GM18502 (cell line): ENCODE data around the gene SYNM.

Experiments
- ATAC-seq: cut with Tn5 transposase; IDR thresholded peaks from one replicate; pipeline ENCODE4 v1.9.1; 2021; ENCODE audit warnings: mild to moderate bottlenecking; ENCODE audit not compliant: unreplicated experiment, poor library complexity

The SYNM gene

GRCh38 chr15:99163271-99164062 lies 58.6 kb downstream of the SYNM start:
- ATAC-seq = no peak

- ATAC-seq = no peak
Observed at GRCh38 chr15:99164119-99164518, 59.2 kb downstream of the SYNM start.

DNA sequence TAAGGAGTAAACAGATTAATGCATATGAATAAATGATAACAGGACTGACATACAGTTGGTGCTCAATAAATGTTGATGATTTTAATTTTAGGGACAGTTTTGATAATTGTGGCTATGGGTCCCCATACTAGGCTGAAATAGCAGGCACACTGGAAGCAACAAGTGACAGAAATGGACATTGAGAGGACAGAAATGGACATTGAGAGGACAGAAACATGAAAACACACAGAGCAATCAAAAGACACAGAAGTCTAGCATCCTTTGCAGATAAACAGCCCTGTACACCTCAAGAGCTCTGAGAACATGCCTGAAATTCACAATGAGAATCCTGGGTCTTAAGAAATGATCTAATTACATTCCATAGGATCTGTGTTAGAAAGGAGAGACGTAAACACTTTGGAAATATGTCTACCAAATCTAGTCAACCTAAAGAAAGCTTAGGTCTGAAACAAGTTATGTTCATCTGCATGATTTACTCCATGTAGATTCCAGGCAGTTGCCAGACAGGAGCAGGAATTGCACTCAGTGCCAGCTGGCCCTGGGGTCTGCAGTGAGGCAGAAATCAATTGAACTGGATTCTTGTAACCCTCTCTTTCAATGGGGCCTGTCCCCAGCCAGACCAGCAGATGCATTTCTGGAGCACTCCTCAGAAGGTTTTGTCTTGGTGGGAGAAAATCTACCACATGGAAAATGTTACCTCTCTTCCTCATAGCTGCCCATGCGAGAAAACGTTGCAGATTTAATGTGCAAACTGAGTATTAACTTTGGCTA lies 60.3 kb downstream of the SYNM start:
- ATAC-seq = no peak

GRCh38 chr15:99165956-99166689 lies 61.2 kb downstream of the SYNM start:
- no peak for ATAC-seq

DNA sequence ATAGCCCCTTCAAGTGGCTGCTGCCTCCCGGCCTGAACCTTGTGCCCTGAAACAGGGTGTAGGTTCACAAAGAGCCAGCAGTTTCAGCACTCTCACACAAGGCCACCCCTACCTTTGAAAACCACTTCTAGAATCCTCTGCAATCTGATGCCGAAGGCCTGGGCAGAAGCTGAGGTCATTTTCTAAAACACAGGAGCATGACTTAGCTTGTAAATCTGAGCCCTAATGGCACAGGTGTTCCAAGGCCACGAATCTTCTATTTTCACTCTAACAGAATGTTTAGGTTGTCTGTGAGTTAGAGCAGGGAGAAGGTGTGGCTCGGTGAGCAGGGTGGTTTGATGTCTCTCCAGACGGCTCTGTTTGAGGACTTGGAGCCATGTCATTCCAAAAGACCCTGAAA lies 62.3 kb downstream of the SYNM start:
- peak; percentile 9 for ATAC-seq

GRCh38 chr15:99167640-99168039 lies 62.8 kb downstream of the SYNM start:
- ATAC-seq = peak; percentile 61

DNA sequence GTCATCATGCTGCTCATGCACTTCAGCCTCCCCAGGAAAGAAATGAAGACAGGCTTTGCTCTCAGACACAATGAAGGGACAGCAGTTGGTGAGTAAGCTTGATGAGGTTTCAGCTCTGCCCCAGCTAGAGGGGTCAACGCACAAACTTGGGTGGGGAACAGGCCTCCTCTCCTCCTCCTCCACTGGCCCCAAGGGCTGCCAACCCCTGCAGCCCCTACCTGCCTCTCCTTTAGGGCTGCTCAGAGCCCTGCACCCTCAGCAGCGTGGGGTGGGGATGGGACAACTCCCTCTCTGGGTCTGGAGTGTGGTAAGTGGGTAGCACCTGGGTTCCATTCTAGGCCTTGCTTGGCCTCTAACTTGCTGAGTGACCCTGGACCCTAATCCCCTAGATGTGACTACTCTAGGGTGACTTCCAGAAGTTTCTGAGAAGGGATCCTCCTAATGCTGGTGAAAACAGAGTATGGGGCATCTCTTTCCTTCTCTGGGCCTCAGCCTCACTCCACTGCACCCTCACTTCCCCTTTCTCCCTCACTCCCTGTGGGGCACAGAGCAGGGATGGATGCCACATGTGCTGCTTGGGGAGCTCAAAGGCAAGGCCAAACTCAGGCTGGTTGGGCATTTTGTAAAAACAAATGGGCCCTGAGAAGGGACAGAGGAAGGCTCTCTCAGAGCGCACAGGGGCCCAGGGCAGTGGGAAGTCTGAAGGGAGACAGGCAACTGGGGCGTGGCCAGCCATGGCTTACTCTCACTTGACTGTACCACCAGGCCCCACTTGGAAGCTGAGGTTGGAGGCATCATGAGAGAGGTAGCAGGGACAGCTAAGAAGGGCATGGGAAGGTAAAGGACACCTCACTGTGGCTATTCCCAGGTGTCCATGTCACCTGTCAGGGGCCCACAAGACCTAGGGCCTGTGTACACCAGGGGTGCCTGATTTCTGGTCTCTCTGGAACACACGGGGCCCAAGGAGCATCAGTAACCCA lies 64.0 kb downstream of the SYNM start:
- peak; percentile 53 for ATAC-seq

DNA sequence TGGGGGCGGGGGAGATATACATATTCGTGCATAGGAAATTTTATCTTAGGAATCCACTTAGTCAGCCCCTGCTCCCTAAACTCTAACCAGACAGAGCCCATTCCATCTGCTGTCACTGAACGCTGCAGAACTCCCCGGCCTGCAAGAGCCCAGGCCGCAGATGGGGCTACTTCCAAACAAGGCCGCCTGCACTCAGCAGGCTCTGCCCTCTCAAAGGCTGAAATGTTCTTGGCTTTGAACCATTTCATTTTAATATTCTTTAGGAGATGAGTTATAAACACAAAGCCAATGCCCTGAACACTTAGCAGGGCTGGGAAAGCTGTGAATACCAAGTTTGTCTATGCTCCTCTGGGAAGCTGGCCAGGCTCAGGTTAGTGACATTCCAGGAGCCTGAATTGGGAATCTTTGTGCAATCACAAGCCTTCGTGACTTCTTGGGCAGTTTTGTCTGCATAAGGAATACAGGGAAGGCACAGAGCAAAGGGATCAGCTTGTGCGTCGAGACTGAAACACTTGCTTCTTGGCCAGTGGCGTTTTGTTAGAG lies 65.0 kb downstream of the SYNM start:
- ATAC-seq = no peak

DNA sequence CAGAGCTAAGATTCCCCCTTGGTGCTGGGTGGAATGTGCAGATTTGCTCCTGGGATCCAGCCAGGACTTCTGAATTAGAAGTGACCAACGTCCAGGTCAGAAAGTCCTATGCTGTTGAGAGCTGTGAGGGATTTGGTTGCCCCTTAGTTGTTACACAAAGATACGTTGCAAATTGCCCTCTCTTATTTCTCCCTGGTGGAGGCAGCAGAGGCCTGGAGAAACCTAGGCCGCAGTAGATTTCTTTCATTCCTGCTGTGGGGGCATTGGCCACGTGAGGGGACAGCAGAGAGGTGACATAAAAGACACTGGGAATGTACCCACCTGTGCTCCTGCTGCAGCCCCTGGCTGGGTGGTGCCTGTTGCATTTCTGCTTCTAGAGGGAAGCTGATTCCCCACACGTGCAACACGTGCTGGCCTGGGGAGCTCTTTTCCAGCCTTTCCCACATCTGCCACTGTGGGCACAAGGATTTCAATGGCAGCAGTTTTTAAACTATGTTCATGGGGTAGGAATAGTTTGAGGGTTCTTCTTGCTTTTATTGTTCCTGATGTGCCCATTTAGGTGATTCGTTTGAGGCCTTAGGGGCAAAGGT lies 65.7 kb downstream of the SYNM start:
- ATAC-seq = no peak

DNA sequence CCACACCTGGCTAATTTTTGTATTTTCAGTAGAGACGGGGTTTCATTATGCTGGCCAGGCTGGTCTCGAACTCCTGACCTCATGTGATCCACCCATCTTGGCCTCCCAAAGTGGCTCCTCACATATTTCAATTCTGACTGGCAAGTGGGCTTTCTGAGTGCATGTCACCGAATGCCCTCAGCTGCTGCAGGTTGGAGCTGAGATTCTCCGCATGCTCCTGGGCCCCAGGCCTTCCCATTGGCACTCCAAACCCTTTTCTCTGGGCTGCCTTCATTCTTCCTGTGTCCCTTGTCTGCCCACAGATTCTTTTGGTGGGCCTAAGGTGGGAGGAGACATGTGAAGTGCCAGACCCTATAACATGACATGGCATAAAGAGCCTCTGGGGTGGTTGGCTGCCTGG lies 67.3 kb downstream of the SYNM start:
- no peak for ATAC-seq

DNA sequence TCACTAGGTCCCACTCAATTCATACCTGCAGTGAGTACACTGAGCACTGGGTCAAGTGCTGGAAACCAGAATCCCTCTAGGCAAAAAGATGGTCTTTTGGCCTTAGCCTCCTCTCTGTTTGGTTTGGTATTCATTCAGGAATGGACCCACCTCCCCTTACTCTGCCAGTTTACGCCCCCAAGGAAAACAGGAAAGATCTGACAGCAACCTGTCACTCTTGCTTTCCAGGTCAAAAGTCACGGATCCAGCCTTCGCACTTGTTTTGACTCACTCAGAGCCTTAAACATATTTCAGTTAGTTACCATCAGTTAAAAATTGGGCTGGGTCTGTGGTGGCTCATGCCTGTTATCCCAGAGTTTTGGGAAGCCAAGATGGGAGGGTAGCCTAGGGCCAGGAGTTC lies 68.1 kb downstream of the SYNM start:
- ATAC-seq = no peak

DNA sequence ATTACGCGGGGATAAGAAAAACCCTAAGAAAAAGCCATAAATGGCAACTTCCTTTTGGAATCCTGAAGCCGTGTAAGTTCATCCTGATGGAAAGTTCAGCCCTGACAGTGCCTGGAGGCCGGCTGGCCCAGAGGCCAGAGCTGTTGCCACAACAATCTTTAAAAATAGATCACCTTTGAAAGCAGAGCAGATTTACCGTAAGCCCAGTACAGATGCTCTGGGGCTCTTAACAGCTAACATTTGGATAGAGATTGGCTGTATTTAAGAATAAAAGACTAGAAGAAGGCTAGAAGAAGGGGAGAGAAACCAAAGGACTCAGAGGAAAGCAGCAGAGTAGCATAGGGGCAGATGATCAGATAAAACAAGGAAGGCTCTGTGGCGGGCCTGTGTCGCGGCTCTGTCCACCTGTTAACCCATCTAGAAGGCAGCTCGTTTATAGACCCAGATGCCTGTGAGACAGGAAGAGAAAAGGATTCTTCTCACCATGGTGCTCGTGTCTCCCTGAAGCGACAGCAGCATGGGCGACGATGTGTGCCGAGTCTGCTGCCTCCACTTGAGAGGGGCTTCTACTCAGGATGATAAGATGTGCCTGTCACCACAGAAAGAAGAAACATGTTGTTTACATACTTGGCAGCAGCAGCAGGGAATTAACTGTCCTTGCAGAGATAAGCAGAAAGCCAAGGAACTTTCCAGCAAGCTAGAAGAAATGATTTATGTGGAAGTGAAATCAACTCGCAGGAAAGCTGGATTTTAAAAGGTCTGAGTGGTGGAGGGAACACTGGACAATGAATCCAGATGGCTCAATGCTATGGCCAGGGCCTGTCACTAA lies 69.9 kb downstream of the SYNM start:
- no peak for ATAC-seq

DNA sequence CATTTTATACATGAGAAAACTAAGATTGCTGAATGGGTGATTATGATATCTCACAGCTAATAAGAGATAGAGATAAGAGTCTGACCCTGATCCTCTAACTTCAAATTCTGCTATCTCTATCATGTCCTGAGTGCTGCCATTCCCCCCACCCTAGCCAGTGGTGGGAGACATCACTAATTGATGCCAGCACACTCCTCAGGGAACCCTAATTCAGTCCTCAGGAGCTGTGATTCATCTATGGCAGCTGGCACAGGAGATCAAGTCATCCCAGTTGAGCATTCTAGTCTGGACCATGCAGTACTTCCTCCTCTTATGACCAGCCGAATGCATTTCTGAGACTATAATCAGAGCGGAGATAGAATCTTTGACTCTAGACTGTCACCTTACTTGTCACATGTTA lies 71.9 kb downstream of the SYNM start:
- no peak for ATAC-seq

- ATAC-seq = no peak
Observed at GRCh38 chr15:99177679-99178078, 72.8 kb downstream of the SYNM start.

GRCh38 chr15:99180086-99180963 lies 75.4 kb downstream of the SYNM start:
- no peak for ATAC-seq

DNA sequence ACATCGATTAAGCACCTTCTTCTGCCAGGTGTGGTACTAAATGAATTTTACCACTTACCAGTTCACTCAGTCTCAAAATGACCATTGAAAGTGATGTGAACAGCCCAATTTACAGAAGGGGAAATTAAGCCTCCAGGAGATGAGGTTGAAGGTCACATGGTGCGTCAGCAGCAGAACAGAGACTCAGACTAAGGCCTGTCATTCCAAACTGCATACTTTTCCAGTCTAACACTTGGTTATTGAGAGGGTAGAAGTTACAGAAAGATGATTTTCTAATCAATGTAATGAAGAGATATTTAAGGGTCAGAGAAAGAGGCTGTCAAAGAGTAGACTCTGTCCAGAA lies 76.1 kb downstream of the SYNM start:
- no peak for ATAC-seq

DNA sequence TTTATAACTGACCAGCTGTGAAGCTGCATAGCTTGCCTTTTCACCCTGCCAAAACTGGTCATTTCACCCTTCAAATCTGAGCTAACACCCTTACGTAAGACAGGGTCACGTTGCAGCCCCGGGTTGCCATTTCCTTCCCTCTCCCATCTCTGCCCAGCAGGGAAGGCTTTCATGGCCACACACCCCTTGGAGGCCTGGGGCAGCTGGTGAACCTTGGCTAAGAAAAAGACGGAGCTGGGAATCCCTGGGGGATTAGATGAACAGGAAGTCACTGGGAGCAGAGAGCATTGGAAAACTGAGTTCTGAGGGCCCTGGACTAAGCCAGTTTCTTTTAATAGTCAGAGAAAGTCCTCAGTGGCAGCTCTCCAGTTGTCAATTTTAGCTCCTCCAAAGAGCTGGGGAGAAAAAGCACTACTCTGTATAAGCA lies 76.7 kb downstream of the SYNM start:
- ATAC-seq = no peak

DNA sequence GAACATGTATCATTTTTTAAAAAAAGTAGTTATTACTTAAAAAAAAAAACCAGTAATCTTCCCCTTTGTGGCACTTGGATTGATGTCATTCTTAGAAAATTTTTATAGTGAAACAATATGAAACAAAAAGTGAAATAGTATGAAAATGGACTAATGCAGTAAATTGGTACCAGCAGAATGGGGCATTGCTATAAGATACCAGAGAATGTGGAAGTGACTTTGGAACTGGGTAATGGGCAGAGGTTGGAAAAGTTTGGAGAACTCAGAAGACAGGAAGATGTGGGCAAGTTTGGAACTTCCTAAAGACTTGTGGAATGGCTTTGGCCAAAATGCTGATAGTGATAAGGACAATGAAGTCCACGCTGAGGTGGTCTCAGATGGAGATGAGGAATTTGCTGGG lies 77.9 kb downstream of the SYNM start:
- no peak for ATAC-seq
